BLaER1 (cell line): ENCODE results near the gene PRKD2.

Experiments
- H3K27ac ChIP-seq: shearing (Covaris generic); formaldehyde crosslinking; 2 replicates; pipeline ENCODE4 v1.8.1; 2022
- H3K27me3 ChIP-seq: shearing (Covaris generic); formaldehyde crosslinking; 2 replicates; pipeline ENCODE4 v1.8.1; 2022
- H3K36me3 ChIP-seq: shearing (Covaris generic); formaldehyde crosslinking; 2 replicates; pipeline ENCODE4 v1.8.1; 2022
- H3K4me1 ChIP-seq: shearing (Covaris generic); formaldehyde crosslinking; 2 replicates; pipeline ENCODE4 v1.8.1; 2022
- H3K4me2 ChIP-seq: shearing (Covaris generic); formaldehyde crosslinking; 2 replicates; pipeline ENCODE4 v1.8.1; 2022
- H3K4me3 ChIP-seq: shearing (Covaris generic); formaldehyde crosslinking; 2 replicates; pipeline ENCODE4 v1.8.1; 2022
- H3K9ac ChIP-seq: shearing (Covaris generic); formaldehyde crosslinking; 2 replicates; pipeline ENCODE4 v1.8.1; 2022
- H3K9me3 ChIP-seq: shearing (Covaris generic); formaldehyde crosslinking; 2 replicates; pipeline ENCODE4 v1.8.1; 2022
- H4K20me1 ChIP-seq: shearing (Covaris generic); formaldehyde crosslinking; 2 replicates; pipeline ENCODE4 v1.8.1; 2022
- Cebpa-rat ChIP-seq: shearing (Covaris generic); IDR thresholded peaks from 2 replicates; pipeline ENCODE4 v1.8.1; 2022

The PRKD2 gene

GRCh38 chr19:46674416-46675178, 42.3 kb downstream of the PRKD2 start:
- Histone ChIP-seq H3K9ac (no peak overlapping the region), H3K27ac (no peak overlapping the region), H3K9me3 (no peaks in the 10 kb centered on the region), H3K36me3 (peaks cover 83% of the 10 kb centered on the region), H3K27me3 (no peaks in the 10 kb centered on the region), H4K20me1 (peaks cover 65% of the 10 kb centered on the region), H3K4me2 (no peak overlapping the region), H3K4me3 (no peak overlapping the region), H3K4me1 (no peaks in the 10 kb centered on the region)
- TF ChIP-seq Cebpa-rat = no peak

GRCh38 chr19:46670813-46671212, 46.1 kb downstream of the PRKD2 start:
- Histone ChIP-seq H4K20me1 (peaks cover 28% of the 10 kb centered on the region), H3K36me3 (peaks cover 45% of the 10 kb centered on the region), H3K27ac (no peak overlapping the region), H3K9ac (no peak overlapping the region), H3K4me3 (no peak overlapping the region), H3K4me2 (no peak overlapping the region), H3K9me3 (no peaks in the 10 kb centered on the region), H3K4me1 (no peaks in the 10 kb centered on the region), H3K27me3 (no peaks in the 10 kb centered on the region)
- TF ChIP-seq Cebpa-rat = no peak

- no peaks in the 10 kb centered on the region for H3K27me3 ChIP-seq
- H3K9me3 ChIP-seq = no peaks in the 10 kb centered on the region
- no peak overlapping the region for H3K27ac ChIP-seq
- H3K36me3 ChIP-seq = peaks cover 23% of the 10 kb centered on the region
- no peak overlapping the region for H3K9ac ChIP-seq
- peaks cover 6% of the 10 kb centered on the region for H4K20me1 ChIP-seq
- no peaks in the 10 kb centered on the region for H3K4me1 ChIP-seq
- H3K4me3 ChIP-seq = no peak overlapping the region
- 0 out of 2 replicates have a peak, but pooled peaks have one; percentile 8 for TF ChIP-seq Cebpa-rat
- H3K4me2 ChIP-seq = no peak overlapping the region
Observed at GRCh38 chr19:46668662-46669061, 48.3 kb downstream of the PRKD2 start.

- Histone ChIP-seq H3K4me2 (no peak overlapping the region), H3K36me3 (no peaks in the 10 kb centered on the region), H3K27ac (no peak overlapping the region), H3K9ac (no peak overlapping the region), H3K9me3 (no peaks in the 10 kb centered on the region), H3K4me3 (no peak overlapping the region), H4K20me1 (no peaks in the 10 kb centered on the region), H3K27me3 (no peaks in the 10 kb centered on the region), H3K4me1 (peaks cover 12% of the 10 kb centered on the region)
- no peak for TF ChIP-seq Cebpa-rat
Observed at GRCh38 chr19:46665072-46665471, 51.8 kb downstream of the PRKD2 start.

GRCh38 chr19:46661735-46662592, 55.0 kb downstream of the PRKD2 start:
- H3K4me3 ChIP-seq = peak overlapping the region; percentile 63
- H3K4me2 ChIP-seq = peak overlapping the region; percentile 89
- peaks cover 28% of the 10 kb centered on the region for H3K4me1 ChIP-seq
- no peaks in the 10 kb centered on the region for H4K20me1 ChIP-seq
- H3K27ac ChIP-seq = peak overlapping the region; percentile 55; the same call in 1 of the 2 replicates
- H3K9me3 ChIP-seq = no peaks in the 10 kb centered on the region
- no peaks in the 10 kb centered on the region for H3K27me3 ChIP-seq
- peak overlapping the region; percentile 67 for H3K9ac ChIP-seq
- no peaks in the 10 kb centered on the region for H3K36me3 ChIP-seq
- TF ChIP-seq Cebpa-rat = no peak

- H3K27ac ChIP-seq = peak within 1 kb of the TSS; percentile 55; the same call in 1 of the 2 replicates
- H3K4me3 ChIP-seq = peak within 1 kb of the TSS; percentile 74
- peak within 1 kb of the TSS; percentile 70 for H3K9ac ChIP-seq
- no peak for TF ChIP-seq Cebpa-rat
- no peaks in the 10 kb centered on the region for H4K20me1 ChIP-seq
- no peaks in the 10 kb centered on the region for H3K9me3 ChIP-seq
- H3K4me1 ChIP-seq = peaks cover 28% of the 10 kb centered on the region
- peak within 1 kb of the TSS; percentile 99 for H3K4me2 ChIP-seq
- H3K36me3 ChIP-seq = no peaks in the 10 kb centered on the region
- no peaks in the 10 kb centered on the region for H3K27me3 ChIP-seq
Observed at GRCh38 chr19:46661020-46661731, 55.7 kb downstream of the PRKD2 start, which contains the start of gene DACT3. Gene DACT3 (minus strand): TSS chr19:46661182. CDS start chr19:46661064, 118 bp downstream.

GRCh38 chr19:46660551-46661019, 56.3 kb downstream of the PRKD2 start:
- Histone ChIP-seq H3K27me3 (no peaks in the 10 kb centered on the region), H3K4me2 (peak overlapping the region; percentile 99), H3K36me3 (no peaks in the 10 kb centered on the region), H3K9ac (peak overlapping the region; percentile 70), H4K20me1 (no peaks in the 10 kb centered on the region), H3K4me3 (peak overlapping the region; percentile 74), H3K4me1 (peaks cover 28% of the 10 kb centered on the region), H3K27ac (0 out of 2 replicates have a peak overlapping the region, but pooled peaks have one; percentile 49), H3K9me3 (no peaks in the 10 kb centered on the region)
- TF ChIP-seq Cebpa-rat = no peak

- peak overlapping the region; percentile 70 for H3K9ac ChIP-seq
- no peak for TF ChIP-seq Cebpa-rat
- no peaks in the 10 kb centered on the region for H4K20me1 ChIP-seq
- H3K4me3 ChIP-seq = peak overlapping the region; percentile 74
- no peak overlapping the region for H3K27ac ChIP-seq
- H3K4me1 ChIP-seq = peaks cover 31% of the 10 kb centered on the region
- H3K27me3 ChIP-seq = no peaks in the 10 kb centered on the region
- no peaks in the 10 kb centered on the region for H3K9me3 ChIP-seq
- peak overlapping the region; percentile 99 for H3K4me2 ChIP-seq
- H3K36me3 ChIP-seq = no peaks in the 10 kb centered on the region
Observed at GRCh38 chr19:46660008-46660517, 56.9 kb downstream of the PRKD2 start.
